CD14-positive monocyte (primary cell): ENCODE measurements around the gene CASK. TPM values are rescaled to one million over a fixed set of nuclear protein-coding genes. Genes with fewer than 3 reads are reported as not detected.

Source experiments
- DNase-seq, 3 donors: peaks; one replicate each; pipeline ENCODE4 v3.0.0-alpha.2; 2011 to 2022
- H2AFZ ChIP-seq: 2 replicates; pipeline ENCODE4 v1.6.0; 2012; ENCODE audit warnings: mild to moderate bottlenecking, low read depth, low read length, inconsistent platforms; ENCODE audit not compliant: insufficient read depth, poor library complexity, severe bottlenecking
- H3K27ac ChIP-seq, 2 donors: 1 replicate in 1 of 2; 2 replicates in 1 of 2; pipeline ENCODE4 v1.5.1; 2012 to 2013; ENCODE audit warnings: low read length in 2 of 2, control low read depth in 1 of 2, inconsistent platforms in 1 of 2, low read depth in 1 of 2, mild to moderate bottlenecking in 1 of 2
- H3K27me3 ChIP-seq, 2 donors: one replicate each; pipeline versions ENCODE4 v1.6.0 to v1.6.1; 2011 to 2013; ENCODE audit warnings: low read length in 2 of 2; ENCODE audit not compliant: control insufficient read depth in 2 of 2, insufficient read depth in 2 of 2
- H3K36me3 ChIP-seq, 2 donors: replicated peaks in 1 of 2; 1 replicate in 1 of 2; 2 replicates in 1 of 2; pipeline versions ENCODE4 v1.5.1 to v1.6.1; 2012 to 2013; ENCODE audit warnings: low read length in 2 of 2, control low read depth in 1 of 2, inconsistent platforms in 1 of 2, mild to moderate bottlenecking in 1 of 2; ENCODE audit not compliant: insufficient read depth in 2 of 2, control insufficient read depth in 1 of 2
- H3K4me1 ChIP-seq, 2 donors: 1 replicate in 1 of 2; 2 replicates in 1 of 2; pipeline versions ENCODE4 v1.5.1 to v1.6.1; 2012 to 2013; ENCODE audit warnings: low read length in 2 of 2, control low read depth in 1 of 2, inconsistent platforms in 1 of 2, mild to moderate bottlenecking in 1 of 2, moderate library complexity in 1 of 2; ENCODE audit not compliant: insufficient read depth in 2 of 2, control insufficient read depth in 1 of 2
- H3K4me2 ChIP-seq: replicated peaks from 2 replicates; pipeline ENCODE3; 2012; ENCODE audit warnings: low read length, moderate library complexity, mild to moderate bottlenecking; ENCODE audit not compliant: poor library complexity, severe bottlenecking; ENCODE audit errors: extremely low read depth
- H3K4me3 ChIP-seq, 3 experiments: fragments of 200-600 bp in 1 of 3; sonication (generic) in 1 of 3; replicated peaks in 1 of 3; 1 replicate in 2 of 3; 2 replicates in 1 of 3; pipeline ENCODE4 v1.5.1; 2011 to 2013; ENCODE audit warnings: low read length in 3 of 3, mild to moderate bottlenecking in 3 of 3, control low read depth in 2 of 3, low read depth in 2 of 3, inconsistent platforms in 1 of 3, moderate library complexity in 1 of 3
- H3K79me2 ChIP-seq: 2 replicates; pipeline ENCODE4 v1.6.0; 2012; ENCODE audit warnings: mild to moderate bottlenecking, control low read depth, inconsistent platforms, low read length, moderate library complexity; ENCODE audit not compliant: insufficient read depth
- H3K9ac ChIP-seq: 2 replicates; pipeline ENCODE4 v1.6.0; 2017; ENCODE audit warnings: low read length, mild to moderate bottlenecking; ENCODE audit not compliant: insufficient read depth, poor library complexity, severe bottlenecking
- H3K9me3 ChIP-seq, 2 donors: replicated peaks in 1 of 2; 1 replicate in 1 of 2; 2 replicates in 1 of 2; pipeline versions ENCODE4 v1.5.1 to v1.6.1; 2012 to 2013; ENCODE audit warnings: low read length in 2 of 2, control low read depth in 1 of 2; ENCODE audit not compliant: control insufficient read depth in 1 of 2, insufficient read depth in 1 of 2
- H4K20me1 ChIP-seq: 2 replicates; pipeline ENCODE4 v1.6.0; 2012; ENCODE audit warnings: mild to moderate bottlenecking, low read length, control low read depth, moderate library complexity; ENCODE audit not compliant: insufficient read depth
- H3K27ac Mint-ChIP-seq, 7 donors: one replicate each; pipeline ENCODE4 v1.8.0; 2020; ENCODE audit warnings: mild to moderate bottlenecking in 7 of 7, mixed read lengths in 7 of 7, moderate library complexity in 6 of 7, inconsistent platforms in 2 of 7
- H3K27me3 Mint-ChIP-seq, 3 donors: one replicate each; pipeline ENCODE4 v1.8.0; 2021 to 2022; ENCODE audit warnings: low read depth in 3 of 3, mild to moderate bottlenecking in 3 of 3, mixed read lengths in 3 of 3, moderate library complexity in 3 of 3, inconsistent platforms in 1 of 3
- H3K36me3 Mint-ChIP-seq, 2 donors: one replicate each; pipeline ENCODE4 v1.8.0; 2020; ENCODE audit warnings: mixed read lengths in 2 of 2, inconsistent platforms in 1 of 2, mild to moderate bottlenecking in 1 of 2
- H3K4me1 Mint-ChIP-seq: one replicate; pipeline ENCODE4 v1.8.0; 2020; ENCODE audit warnings: mild to moderate bottlenecking, mixed read lengths
- H3K4me3 Mint-ChIP-seq, 2 donors: one replicate each; pipeline ENCODE4 v1.8.0; 2020; ENCODE audit warnings: mild to moderate bottlenecking in 2 of 2, mixed read lengths in 2 of 2, moderate library complexity in 1 of 2
- H3K9me3 Mint-ChIP-seq, 7 donors: one replicate each; pipeline ENCODE4 v1.8.0; 2020 to 2022; ENCODE audit warnings: mixed read lengths in 7 of 7, mild to moderate bottlenecking in 6 of 7, moderate library complexity in 6 of 7, inconsistent platforms in 2 of 7
- CTCF ChIP-seq: fragments of 200-600 bp; IDR thresholded peaks from one replicate; pipeline ENCODE4 v1.8.0; 2022; ENCODE audit warnings: antibody characterized with exemption, mild to moderate bottlenecking
- WGBS: methylation state at CpG from one replicate; pipeline ENCODE4 v1.1.5; 2013; ENCODE audit warnings: missing lambda C conversion rate; ENCODE audit not compliant: insufficient coverage; 5-methylcytosine and 5-hydroxymethylcytosine counted together
- intact Hi-C, 2 donors: fragments of 100-400 bp; cut with micrococcal nuclease; formaldehyde crosslinking; loops; one replicate each; pipeline versions ENCODE4 v1.15.0 to v1.15.1; 2023
- polyA plus RNA-seq, 3 donors: library from polyadenylated mRNA; depleted of rRNA in 1 of 3; unstranded in 2 of 3; stranded (reverse) in 1 of 3; fragments of 300-500 nt in 2 of 3; fragments of >200 nt in 1 of 3; fragmentation: Illumina TruSeq in 2 of 3; gene quantifications; 1 replicate in 2 of 3; 2 replicates in 1 of 3; pipeline ENCODE4 v1.2.3, GENCODE V29; 2012 to 2021

Gene CASK
- polyA plus RNA-seq, 3 donors: 0.48 to 7.4 (median 2.5) TPM

- Histone ChIP-seq H3K27ac (no peak overlapping the region), H3K9me3 (no peaks in the 10 kb centered on the region), H3K4me1 (no peaks in the 10 kb centered on the region), H3K4me3 (no peak overlapping the region), H3K9ac (no peak overlapping the region), H2AFZ (no peak overlapping the region), H3K27me3 (peaks cover 0 to 2% of the 10 kb centered on the region in 2 donors), H3K36me3 (no peaks in the 10 kb centered on the region), H4K20me1 (no peaks in the 10 kb centered on the region), H3K4me2 (no peak overlapping the region), H3K79me2 (no peaks in the 10 kb centered on the region)
- H3K36me3 Mint-ChIP-seq: no peaks in the 10 kb centered on the region
- H3K27me3 Mint-ChIP-seq: peaks cover 0 to 3% (median 2%) of the 10 kb centered on the region in 3 donors
- peak overlapping the region in 1 of 7 donors; percentile 37 for H3K27ac Mint-ChIP-seq
- DNase-seq: no peak
- no CpG with 5 or more reads among the region's 5 CpGs for WGBS
- no peaks in the 10 kb centered on the region for H3K4me1 Mint-ChIP-seq
- intact Hi-C loops: no loop called here
- no peaks in the 10 kb centered on the region for H3K9me3 Mint-ChIP-seq
- TF ChIP-seq CTCF: no peak
- no peak overlapping the region for H3K4me3 Mint-ChIP-seq
Observed at GRCh38 chrX:41952102-41952501, 28.7 kb upstream of the CASK start.

DNA sequence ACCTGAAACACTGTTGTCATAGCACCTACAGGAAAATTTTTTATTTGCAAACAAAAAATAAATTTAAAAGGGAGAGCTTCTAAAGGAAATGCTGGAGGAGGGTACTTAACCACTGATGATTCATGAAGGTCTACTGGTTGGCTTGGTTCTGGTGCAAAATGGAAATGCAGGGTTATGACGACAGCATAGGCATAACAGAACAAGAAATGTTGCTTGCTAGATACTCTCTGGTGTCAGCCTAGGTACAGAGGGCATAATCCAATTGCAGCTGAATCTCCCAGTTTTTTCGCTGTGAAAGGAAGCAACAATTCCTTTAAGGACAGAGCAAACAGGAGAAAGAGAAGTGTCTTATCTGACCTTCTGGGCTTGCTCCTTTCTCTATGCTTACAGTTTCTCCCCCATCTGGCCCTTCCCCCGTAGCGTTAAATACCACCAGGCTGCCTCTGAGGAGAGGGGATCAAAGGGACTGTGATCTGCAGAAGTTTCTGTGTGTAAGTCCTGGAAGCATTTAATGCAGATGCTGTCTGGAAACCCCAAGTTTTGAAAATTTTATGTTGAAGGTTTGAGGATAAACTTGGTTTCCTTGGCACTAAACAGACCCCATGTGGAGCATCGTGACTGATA is 23.7 kb upstream of the CASK start:
- Histone ChIP-seq H3K27me3 (peaks cover 0 to 2% of the 10 kb centered on the region in 2 donors), H3K27ac (no peak overlapping the region), H3K79me2 (no peaks in the 10 kb centered on the region), H3K9ac (no peak overlapping the region), H3K4me3 (no peak overlapping the region), H4K20me1 (no peaks in the 10 kb centered on the region), H2AFZ (no peak overlapping the region), H3K4me2 (no peak overlapping the region), H3K36me3 (no peaks in the 10 kb centered on the region), H3K4me1 (no peaks in the 10 kb centered on the region), H3K9me3 (no peaks in the 10 kb centered on the region)
- WGBS: 67% methylated on average over 1 of the region's 5 CpGs
- no peak for DNase-seq
- Mint-ChIP-seq H3K9me3 (no peaks in the 10 kb centered on the region), H3K4me1 (no peaks in the 10 kb centered on the region), H3K27me3 (peaks cover 0 to 2% (median 1%) of the 10 kb centered on the region in 3 donors), H3K4me3 (no peak overlapping the region), H3K36me3 (no peaks in the 10 kb centered on the region), H3K27ac (no peak overlapping the region)
- TF ChIP-seq CTCF: no peak
- intact Hi-C loops: no loop called here
